Limb (tissue), 2 donors: ENCODE results near the gene MEGF9.

ENCODE experiments used
- DNase-seq, 2 donors: peaks; one replicate each; pipeline ENCODE4 v3.0.0-alpha.2; 2016; ENCODE audit errors: extremely low spot score in 2 of 2

Gene MEGF9

DNA sequence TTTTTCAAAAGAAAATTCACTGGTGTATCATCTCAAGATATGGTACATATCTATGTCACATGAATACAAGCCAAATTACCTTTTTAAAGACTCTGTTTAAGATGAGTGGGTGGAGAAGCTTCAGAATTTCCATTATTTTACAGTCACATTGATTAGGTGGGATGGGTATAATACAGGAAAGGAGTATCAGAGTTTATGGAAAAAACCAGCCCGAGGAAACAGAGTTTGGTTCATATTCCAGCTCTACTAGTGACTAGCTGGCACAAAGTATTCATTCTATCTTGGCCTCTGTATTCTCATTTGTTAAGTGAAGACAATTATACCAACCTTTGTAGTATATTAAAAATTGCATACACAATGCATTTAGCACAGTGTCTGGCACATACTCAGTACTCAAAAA is 87.8 kb downstream of the MEGF9 start:
- no peak for DNase-seq

DNA sequence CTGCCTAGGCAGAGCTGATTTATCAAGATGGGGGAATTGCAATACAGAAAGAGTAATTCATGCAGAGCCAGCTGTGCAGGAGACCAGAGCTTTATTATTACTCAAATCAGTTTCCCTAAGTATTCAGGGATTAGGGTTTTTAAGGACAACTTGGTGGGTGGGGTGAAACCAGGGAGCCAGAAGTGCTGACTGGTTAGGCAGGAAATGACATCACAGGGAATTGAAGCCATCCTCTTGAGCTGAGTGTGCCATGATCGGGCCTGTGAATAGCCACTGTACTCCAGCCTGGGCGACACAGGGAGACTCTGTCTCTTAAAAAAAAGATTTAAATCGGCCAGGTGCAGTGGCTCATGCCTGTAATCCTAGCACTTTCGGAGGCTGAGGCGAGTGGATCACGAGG is 89.0 kb downstream of the MEGF9 start:
- no peak for DNase-seq

DNA sequence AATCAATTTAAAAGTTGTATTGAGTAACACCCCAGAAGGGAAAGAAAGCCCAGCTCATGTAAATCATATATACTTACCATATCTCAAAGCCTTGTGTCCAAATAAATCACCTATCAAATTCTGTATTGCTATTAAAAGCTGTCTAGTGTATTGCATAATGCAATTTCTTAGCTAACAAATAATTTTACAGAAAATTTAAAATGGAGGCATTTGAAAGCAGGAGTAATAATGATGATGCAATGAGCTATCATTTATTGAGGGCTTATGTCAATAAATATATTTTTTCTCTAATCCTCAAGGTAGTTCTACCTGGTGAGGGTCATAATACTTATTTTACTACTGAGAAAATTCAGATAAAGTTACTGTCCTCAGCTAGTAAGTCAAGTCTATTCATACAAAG is 91.5 kb downstream of the MEGF9 start:
- no peak for DNase-seq

DNA sequence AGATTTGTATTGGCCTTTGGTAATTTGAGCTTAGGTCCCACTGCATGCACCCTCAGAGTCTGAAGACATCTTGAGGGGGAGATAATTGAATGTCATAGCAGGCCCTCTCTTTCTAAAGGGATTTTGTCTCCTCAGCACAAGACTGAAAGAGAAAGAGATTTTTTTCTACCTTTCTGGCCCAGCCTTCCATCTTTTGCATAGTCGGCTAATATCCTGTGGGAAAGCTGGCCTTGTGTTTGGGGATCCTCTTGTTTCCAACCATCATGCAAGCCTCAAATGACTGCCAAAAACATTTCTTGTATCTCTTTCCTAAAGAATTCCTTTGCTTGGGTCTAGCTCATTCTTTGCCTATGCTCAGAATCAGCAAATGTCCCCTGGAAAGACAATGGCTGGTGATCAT is 92.3 kb downstream of the MEGF9 start:
- no peak for DNase-seq

DNA sequence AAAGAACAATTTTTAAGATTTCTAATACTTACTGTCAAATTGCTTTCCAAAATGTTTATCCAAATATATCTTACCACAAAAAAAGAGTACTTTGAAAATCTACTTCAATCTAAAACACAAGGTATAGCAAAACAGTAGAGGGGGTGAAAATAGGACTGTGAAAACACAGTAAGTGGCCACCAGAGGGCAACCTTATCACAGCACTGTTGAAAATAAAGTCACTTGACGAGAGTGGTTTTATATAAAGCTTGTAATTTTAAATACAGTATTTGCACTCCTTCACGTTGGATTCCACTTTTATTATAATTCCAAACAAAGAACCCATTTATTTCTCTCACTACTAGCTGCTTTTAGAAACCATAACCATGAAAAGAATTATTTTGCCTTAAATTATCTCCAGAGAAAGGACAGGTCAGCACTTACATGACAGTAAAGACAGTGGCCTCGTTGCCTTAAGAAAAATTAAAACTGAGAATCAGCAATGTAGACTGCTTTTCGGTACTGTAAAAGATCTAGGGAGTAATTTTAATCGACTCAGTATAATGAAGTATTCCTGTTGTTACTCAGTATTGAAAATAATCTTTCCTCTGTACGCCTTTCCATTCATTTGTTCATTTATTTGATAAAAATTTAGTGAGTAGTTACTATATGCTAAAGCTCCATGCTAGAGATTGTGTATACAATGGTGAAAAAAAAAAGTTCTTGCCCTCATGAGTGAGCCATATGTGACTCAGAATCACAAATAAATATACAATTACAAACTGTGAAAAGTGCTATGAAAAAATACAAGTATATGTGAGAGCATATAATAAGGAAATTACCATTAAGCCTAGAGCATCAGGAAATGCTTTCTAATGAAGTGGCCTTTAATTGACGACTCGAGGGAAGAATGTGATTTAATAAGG is 94.3 kb downstream of the MEGF9 start:
- DNase-seq: peak; percentile 67 to 76

DNA sequence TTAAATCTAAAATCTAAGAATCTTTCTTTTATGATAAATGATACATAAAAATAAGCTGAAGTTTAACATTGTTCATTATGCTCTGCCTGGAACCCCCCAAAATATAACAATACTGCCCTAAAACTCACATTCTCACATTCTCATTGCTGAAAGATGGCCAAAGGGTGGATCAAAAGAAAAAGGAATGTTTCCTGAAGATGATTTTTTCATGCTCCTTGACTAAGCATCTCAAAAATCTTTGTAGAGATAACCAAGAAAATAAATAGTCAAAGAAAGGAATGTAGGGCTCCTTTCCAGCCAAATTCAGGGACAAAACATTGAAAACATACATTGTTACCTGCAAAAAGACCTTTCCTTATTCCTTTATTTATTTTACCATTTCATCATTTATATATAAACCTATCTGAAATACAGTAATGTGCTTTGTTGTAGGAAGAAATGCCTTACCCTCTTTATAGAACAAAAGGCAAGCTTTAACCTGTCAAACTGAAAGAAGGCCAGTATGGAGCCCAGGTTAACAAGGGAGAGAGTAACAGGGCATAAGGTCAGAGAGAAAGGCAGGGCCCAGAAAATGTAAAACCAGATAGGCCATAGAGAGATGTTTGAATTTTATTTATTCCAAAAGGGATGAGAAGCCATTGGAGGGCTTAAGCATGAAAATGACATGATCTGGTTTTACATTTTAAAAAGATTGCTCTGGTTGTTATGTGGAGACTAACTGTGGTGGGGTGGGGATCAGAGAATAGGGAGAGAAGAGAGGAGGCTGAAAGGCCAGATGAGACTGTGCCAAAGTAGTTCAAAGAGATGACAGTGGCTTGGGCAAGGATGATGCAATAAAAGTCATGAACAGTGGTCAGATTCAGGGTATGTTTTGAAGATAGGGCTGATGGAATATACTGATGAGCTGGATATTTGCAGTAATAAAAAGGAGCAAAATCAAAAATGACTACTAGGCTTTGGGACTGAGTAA is 97.0 kb downstream of the MEGF9 start:
- no peak for DNase-seq

DNA sequence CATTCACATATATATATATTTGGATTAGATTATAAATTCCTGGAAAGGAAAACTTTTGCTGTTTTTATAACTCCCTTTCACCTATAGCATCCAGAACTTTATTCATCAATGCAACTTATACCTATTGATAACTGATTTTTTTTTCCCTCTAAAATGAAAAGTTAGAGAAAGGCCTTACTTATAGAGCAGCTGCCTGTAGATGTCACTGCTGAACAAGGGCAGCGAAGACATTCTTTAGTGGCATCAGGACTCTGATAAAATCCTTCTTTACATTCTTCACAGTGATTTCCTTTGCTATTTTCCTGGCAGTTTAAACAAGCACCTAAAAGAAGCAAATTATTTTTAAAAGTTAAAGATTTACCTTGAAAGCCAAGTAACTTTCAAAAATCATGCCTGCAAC is 102.1 kb downstream of the MEGF9 start:
- DNase-seq: no peak

DNA sequence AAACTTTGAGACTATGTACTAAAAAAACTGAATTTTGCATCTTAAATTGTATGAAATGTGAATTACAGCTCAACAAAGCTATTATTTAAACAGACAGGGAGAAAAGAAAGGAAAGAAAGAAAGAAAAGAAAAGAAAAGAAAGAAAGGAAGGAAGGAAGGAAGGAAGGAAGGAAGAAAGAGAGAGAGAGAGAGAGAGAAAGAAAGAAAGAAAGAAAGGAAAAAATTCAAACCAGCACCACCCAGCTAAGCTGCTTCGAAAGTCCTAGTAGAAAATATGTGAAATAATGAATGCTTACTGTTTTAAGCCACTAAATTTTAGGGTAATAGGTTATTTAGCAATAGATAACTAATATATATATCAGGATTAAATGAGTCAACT is 102.6 kb downstream of the MEGF9 start:
- no peak for DNase-seq

DNA sequence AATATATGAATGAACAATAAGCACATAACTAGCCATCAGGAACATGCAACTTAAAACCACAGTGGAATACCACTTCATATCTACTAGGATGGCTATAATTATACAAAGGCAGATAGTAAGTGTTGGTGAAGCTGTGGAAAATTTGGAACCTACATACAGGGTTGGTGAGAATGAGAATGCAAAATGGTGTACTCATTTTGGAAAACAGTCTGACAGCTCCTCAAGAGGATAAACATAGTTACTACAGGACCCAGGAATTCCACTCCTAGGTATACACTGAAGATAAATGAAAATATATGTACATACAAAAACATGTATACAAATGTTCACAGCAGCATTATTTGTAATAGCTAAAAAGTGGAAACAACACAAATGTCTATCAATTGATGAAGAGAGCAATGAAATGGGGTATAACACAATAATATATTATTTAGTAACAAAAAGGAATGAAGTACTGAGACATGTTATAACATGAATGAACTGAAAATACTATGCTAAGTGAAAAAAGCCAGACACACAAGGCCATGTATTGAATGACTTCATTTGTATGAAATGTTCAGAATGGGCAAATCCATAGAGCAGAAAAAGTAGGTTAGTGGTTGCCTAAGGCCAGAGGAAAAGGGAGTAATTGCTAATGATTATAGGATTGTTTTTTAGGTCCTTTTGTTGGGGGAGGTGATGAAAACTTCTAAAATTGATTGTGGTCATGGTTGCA is 103.1 kb downstream of the MEGF9 start:
- DNase-seq: no peak

DNA sequence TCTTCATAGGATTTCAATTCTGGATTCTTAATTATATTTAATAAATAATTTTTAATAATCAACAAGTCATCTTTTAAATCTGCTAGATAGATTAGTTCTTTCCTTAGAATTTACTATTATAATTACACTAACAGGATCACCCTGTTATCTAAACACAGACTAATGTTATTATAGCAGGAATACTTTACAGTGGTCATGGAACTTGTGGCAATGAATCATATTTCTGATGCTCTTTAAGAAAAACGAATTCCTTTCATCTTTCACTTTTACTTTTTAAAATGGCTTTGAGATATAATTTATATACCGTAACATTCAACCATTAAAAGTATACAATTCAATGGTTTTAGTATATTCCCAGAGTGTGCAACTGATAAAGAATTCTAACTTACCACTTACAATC is 104.6 kb downstream of the MEGF9 start:
- no peak for DNase-seq

DNA sequence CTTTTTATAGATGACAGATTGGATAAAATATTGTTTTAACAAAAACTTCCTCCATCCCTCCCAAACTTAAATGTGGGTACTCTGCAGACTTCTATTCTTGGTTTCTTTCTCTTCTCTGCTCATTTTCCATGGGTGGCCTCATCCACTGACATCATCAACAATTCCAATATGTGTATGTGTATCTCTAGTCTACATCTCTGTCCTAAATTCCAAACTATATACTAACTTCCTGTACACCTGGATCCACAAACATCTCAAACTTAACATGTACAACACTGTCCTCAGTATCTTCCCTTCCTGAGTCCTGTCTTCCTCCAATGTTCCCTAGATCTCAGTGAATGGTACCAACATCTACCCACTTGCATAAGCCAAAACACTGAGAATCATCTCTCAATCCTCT is 105.8 kb downstream of the MEGF9 start:
- no peak for DNase-seq

DNA sequence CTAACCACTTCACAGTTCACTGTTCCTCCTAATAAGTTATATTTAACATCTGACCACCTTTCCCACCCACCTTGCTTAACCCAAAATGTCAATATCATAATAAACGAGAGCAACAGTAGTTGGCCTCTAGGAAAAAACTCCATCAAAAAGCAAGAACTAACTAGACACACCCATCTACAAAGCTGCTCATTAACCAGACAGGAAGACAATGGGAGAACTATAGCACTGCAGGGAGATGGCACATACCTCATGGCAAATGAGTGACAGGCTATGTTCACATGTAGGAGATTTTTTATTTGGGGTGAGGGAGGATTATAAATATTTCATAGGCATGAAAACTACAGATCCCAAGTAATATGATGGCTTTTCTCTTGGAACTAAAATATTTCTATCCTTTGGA is 110.7 kb downstream of the MEGF9 start:
- DNase-seq: no peak

DNA sequence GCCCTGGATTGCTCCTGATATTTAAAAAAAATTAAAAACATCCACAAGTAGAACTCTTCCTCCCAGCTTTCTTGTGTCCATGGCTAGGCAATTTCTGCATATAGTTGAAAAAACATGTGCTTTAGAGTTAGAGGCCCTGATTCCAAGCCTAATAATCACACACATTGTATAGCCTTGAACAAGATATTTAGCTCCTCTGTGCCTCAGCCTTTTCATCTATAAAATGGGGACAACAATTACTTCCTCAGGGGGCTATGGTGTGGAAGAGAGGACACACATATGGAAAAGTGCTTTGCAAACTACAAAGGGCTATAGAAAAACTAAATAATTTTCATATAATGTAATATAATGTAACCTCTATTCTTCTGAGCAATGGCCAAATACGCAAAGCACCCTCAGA is 111.3 kb downstream of the MEGF9 start:
- DNase-seq: no peak

DNA sequence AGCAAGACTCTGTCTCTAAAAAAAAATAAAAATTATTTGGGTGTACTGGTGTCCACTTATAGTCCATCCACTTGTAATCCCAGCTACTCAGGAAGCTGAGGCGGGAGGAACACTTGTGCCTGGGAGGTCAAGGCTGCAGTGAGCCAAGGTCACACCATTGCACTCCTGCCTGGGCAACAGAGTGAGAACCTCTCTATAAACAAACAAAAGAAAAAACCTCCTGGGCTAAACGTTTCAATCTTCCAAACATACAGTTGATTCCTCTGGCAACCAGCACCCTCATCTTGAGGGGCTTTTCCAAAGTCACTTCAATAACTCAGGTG is 120.4 kb downstream of the MEGF9 start:
- no peak for DNase-seq

DNA sequence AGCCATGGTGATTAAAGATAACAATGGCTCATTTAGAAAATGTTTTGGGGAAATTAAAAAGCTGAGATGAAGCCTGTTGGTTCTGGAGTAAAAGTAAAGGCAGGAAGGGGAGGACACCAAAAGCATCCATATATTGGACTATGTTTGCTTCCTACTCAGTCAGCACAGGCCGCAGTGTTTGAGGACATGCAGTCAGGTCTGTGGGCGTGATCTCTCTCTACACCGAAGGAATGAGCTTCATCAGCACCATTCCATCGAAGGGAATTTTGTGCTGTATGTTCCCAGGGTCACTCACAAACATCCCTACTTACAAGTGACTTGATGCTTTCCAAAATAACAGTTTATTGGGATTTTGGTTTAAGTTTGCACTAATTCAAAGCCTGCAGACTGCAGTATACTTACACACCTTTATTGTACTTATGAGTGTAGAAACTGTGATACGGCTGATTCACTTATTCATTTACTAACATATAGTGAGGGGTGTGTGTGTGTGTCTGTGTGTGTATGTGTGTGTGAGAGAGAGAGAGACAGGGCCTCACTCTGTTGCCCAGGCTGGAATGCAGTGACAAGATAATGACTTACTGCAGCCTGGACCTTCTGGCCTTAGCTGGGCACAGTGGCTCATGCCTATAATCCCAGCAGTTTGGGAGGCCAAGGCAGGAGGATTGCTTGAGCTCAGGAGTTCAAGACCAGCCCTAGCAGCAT is 120.9 kb downstream of the MEGF9 start:
- DNase-seq: no peak

DNA sequence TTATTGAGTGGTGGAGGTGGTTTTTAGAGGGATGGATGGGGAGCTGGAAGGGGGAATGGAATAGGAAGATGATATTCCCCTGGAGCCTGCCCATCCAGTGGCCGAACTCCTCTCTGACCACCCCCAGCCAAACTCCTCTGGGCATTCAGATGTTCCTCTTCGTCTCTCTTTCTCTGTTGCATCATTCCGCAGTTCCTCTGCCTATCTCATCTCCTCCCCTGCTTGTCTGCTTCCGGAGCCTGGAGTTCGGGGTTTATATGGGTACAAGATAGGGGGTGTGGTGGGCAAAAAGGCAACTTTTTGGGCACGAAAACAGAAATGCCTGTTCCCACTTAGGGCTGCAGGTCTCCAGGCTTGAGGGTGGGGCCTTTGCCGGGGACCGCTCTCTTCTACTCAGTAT is 122.1 kb downstream of the MEGF9 start:
- no peak for DNase-seq

DNA sequence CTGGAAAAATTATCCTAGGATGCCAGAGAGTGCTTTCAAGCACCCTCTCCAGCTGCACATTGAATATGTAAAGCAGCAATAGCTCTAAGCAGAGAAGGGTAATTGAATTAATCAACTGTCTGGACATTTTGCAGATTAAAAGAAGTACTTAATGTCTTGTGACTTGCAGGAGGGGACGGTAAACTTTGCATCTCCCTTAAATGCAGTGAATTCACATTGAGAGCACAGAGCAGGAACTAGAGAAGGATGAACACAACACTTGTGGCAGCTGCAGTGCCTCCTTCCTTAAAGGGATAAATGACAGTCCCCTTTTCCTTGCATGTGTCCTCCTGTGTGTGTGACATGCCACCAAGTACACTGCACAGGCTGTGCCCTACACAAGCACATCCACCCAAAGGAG is 126.9 kb downstream of the MEGF9 start:
- no peak for DNase-seq

DNA sequence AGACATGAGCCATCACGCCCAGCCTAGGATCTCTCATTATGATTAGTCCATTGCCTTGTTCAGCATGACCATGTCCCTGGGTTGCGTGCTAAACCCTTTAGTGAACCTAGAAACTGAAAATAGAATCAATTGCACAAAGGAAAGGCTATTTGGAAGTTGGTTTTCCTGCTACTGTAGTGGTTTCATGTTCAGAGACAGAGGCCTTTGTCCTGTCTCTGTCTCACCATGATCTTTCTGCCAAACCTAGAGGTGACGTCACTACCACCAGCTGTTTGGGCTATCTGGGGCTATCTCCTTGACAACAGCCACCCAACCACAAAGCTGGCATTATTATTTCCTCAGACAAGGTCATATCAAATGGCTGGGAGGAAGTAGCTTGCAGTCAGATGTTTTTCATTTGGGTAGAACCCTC is 130.3 kb downstream of the MEGF9 start:
- DNase-seq: peak; percentile 53 to 80

DNA sequence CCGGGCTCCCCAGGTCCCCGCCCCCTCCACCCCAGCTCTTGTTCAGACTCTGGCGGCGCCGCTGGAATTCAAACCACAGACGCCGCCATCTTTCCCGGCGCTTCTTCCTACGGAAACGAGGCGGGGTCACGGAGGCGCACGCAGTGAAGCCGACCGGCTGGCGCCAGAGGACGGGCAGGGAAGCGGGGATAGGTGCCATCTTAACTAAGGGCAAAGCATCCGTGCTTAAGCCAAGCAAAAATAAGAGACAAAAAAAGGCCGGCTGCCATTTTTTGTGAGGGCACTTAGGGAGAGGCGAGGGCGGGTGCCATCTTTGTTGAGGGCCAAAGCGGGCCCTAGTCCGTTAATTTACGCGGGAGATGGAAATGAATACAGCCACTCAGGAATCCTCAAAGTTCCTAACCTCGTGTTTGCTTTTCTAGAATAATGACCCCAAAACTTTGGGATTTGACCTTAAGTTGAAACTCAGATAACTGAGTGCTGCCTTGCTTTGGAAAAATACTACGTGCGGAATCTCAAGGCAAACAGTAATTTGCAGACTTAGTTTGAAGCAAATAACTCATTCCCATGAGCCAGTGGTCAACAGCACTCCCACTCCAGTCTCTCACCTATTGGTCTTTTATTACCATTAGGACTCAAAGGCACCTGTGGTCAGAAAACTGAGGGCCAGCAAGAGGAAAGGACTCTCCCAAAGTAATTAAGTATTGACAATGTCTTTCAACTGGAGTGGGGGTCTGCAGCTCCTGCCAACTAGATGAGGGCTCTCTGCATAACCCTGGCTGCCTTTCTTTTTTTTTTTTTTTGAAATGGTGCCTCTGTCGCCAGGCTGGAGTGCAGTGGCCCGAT is 134.0 kb downstream of the MEGF9 start, which contains the start of gene CDK5RAP2:
TSS of gene CDK5RAP2 (minus strand) at position 117 of the 846 bp plus-strand sequence. CDS start 189 bp downstream, outside the sequence.
- peak; percentile 94 to 99 for DNase-seq
